Islet of Langerhans (tissue), 1 donor: Measurements from ENCODE around the gene TNK1.
"Not testable (repeated sequence)": the region's sequence is repeated elsewhere in the genome, so short reads cannot be mapped to it uniquely, and the experiment has no call there.

Source experiments
- FAIRE-seq: peaks from one replicate; lab custom pipeline; 2011; peaks lifted over from hg19 to GRCh38; lab: Jason Lieb, UNC

TNK1 gene

GRCh38 chr17:7355573-7355972 lies 25.3 kb upstream of the TNK1 start:
- FAIRE-seq, result no peak

GRCh38 chr17:7356072-7356549 lies 24.8 kb upstream of the TNK1 start:
- no peak for FAIRE-seq

DNA sequence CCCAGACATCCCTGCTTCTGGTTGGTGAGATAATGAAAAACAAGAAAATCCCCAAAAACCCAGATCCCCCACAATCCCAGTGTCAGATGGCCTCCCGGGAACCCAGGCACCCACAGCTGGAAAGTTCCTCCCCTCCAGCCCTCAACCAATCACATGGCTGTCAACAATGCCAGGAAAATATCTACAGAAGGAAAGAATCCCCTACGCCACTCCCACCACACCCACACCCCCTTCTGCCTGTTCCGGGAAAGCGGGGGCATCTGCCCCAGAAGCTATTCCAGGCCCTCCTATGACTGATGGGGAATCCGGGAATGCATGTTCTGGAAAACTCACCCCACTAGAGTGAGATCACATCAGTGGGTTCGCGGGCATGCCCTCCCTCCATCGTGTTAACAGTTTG lies 24.1 kb upstream of the TNK1 start:
- FAIRE-seq, result no peak

DNA sequence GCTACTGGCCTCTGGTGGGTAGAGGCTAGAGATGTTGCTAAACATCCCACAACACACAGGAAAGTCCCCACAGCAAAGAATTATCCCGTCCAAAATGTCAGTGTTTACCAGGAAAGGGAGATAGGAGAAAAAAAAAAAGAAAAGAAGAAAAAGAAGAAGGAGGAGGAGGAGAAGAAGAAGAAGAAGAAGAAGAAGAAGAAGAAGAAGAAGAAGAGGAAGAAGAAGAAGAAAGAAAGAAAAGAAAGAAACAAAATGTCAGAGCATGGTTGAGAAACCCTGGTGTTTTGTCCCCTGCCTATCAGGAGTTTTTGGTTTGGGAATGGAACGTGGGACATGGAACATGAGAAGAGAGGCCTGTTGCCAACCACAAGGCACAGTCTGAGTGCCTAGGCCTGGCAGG lies 23.5 kb upstream of the TNK1 start:
- no peak for FAIRE-seq

GRCh38 chr17:7361906-7362305 lies 19.0 kb upstream of the TNK1 start:
- FAIRE-seq, result no peak

GRCh38 chr17:7363311-7363710 lies 17.6 kb upstream of the TNK1 start:
- FAIRE-seq, result no peak

- not testable (repeated sequence) for FAIRE-seq
These were observed 14.9 kb upstream of the TNK1 start for GRCh38 chr17:7365963-7366362.

- no peak for FAIRE-seq
These were observed 13.8 kb upstream of the TNK1 start for GRCh38 chr17:7367083-7367482.

DNA sequence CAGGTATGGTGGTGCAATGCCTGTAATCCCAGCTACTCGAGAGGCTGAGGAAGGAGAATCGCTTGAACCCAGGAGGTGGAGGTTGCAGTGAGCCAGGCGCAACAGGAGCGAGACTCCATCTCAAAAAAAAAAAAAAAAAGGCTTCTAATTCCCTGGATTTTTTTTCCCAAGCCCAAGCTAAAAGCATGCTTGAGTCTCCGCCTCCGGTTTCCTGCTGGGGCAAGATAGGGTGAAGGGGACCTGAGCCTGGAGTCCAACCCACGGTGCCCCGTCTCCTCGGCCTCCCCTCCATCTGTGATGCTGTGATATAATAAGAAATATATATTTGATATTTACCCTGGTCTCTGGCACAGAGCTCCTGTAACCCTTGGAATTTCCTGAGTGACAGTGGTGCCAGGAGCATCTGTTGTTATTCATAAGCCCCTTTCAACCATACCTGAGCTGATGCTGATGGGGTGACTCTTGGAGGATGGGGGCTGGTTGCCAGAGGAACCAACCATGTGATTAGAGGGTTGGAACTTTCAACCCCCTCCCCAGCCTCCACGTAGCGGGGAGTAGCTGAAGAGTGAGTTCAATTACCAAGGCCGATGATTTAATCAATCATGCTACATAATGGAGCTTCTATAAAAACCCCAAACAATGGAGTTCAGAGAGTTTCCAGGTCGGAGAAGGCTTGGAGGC lies 12.8 kb upstream of the TNK1 start:
- no peak for FAIRE-seq

DNA sequence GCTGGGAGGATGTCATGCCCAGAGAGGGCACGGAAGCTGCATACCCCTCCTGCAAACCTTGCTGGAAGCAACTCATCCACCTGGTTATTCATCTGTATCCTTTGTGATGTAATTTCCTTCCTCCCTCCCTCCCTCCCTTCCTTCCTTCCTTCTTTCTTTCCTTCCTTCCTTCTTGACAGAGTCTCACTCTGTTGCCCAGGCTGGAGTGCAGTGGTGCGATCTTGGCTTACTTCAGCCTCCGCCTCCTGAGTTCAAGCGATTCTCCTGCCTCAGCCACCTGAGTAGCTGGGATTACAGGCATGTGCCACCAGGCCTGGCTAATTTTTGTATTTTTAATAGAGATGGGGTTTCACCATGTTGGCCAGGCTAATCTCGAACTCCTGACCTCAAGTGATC lies 12.3 kb upstream of the TNK1 start:
- FAIRE-seq, result not testable (repeated sequence)

DNA sequence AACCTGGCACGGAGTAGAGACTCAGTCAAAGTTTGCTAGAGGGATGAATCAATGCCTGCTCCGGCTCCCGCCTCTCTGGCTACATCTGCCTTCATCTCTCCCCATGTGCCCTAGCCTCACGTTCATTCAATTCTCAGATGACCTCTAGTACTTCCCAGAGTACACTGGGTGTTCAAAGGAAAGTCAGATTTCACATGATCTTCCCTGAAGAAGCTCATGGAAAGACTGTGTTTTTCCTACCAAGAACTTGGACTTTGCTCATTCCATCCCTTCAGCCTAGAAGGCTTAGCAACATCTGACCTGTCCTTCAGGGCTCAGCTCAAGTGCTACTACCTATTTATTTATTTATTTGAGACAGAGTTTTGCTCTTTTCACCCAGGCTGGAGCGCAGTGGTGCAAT lies 11.1 kb upstream of the TNK1 start:
- FAIRE-seq, result no peak

DNA sequence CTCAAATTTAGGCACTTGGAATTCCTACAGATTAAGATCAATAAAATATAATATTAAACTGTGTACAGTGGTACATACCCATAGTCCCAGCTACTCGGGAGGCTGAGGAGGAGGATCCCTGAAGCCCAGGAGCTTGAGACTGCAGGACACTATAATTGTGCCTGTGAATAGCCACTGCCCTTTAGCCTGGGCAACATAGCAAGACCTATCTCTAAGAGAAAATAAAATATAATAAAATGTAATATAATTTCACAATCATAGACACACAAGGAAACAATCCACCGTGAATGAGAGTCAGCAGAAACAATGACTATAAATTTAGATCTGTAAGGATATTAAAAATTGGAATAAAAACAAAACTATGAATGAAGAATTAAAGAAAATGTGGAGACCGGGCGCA lies 10.0 kb upstream of the TNK1 start:
- FAIRE-seq, result no peak

DNA sequence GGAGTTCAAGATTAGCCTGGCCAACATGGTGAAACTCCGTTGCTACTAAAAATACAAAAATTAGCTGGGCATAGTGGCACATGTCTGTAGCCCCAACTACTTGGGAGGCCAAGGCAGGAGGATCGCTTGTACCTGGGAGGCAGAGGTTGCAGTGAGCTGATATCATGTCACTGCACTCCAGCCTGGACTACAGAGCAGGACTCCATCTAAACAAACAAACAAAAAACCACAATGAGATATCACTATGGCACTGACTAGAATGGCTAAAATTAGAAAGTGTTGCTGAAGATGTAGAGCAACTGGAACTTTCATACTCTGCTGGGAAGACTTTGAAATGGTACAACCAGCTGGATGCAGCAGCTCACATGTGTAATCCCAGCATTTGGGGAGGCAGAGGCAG lies 6.5 kb upstream of the TNK1 start:
- no peak for FAIRE-seq

DNA sequence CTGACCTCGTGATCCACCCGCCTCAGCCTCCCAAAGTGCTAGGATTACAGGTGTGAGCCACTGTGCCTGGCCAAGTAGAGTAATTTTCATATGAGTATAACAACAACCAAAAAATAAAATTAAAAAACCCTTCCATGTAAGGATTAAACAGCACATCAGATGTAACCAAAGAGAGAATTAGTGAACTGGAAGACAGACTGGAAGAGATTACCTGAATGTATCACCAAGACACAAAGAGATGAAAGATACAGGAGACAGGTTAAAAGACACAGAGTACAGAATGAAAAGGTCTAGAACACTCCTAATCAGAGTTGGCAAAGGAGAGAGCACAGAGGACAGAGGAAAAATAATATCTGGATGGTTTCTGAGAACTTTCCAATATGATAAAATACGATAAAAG lies 1.8 kb upstream of the TNK1 start:
- no peak for FAIRE-seq

DNA sequence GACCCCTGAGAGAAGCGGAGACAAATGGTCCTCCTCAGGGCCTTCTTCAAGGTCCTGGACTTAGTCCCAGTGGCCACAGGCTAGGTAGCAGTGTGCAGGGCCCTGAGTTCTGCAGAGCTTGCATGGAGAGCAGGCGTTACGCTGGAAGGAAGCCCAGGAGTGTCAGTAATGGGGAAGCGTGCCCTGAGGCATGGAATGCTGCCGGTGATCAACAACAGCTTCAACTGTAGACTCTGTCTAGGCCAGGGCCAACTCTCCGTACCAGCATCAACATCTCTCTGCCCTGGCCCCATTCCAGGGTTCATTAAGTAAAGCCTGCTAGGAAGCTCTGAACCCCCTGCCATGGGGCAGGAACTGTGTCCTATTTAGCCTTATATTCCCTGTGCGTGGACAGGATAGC lies 568 bp upstream of the TNK1 start:
- FAIRE-seq, result no peak

DNA sequence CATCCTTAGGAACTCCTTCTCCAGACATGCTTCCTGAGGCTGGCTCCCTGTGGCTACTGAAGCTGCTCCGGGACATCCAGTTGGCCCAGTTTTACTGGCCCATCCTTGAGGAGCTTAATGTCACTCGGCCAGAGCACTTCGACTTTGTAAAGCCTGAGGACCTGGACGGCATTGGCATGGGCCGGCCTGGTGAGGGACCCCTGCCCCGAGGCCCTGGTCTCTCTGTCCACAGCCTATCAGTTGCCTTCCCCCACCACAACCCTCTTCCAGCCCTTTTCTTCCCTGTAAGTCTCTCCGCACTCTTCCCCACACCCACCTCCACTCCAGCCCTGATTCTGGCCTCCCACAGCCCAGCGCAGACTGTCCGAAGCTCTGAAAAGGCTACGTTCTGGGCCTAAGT lies 2.0 kb downstream of the TNK1 start:
- no peak for FAIRE-seq

GRCh38 chr17:7383371-7383741 lies 2.5 kb downstream of the TNK1 start:
- no peak for FAIRE-seq

- no peak for FAIRE-seq
These were observed 3.0 kb downstream of the TNK1 start for GRCh38 chr17:7383742-7384488.

- no peak for FAIRE-seq
These were observed 3.7 kb downstream of the TNK1 start for GRCh38 chr17:7384489-7385081.

- FAIRE-seq, result no peak
These were observed 8.0 kb downstream of the TNK1 start for GRCh38 chr17:7388856-7389255.

GRCh38 chr17:7389924-7390910 lies 9.3 kb downstream of the TNK1 start:
- no peak for FAIRE-seq

DNA sequence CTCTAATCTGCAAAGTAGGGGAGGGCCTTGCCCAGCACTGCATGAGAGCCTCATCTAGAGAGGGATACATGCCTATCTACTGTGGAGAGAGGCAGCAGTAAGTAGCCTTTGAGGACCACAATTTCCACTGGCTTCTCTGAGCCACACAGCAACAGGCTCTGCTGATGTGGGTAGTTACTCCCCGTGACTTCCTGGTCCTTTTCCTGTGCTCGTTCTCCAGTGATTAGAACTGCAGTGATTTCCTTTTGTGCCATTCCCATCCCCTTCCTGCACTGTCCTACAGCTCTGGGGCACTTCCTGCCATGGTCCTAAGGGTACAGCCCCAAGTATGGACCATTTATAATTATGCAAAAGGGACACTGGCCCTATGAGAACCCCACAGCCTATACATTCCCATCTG lies 10.4 kb downstream of the TNK1 start:
- FAIRE-seq, result no peak
